Measurements from ENCODE around the gene NBEAL2.

Gene NBEAL2

DNA sequence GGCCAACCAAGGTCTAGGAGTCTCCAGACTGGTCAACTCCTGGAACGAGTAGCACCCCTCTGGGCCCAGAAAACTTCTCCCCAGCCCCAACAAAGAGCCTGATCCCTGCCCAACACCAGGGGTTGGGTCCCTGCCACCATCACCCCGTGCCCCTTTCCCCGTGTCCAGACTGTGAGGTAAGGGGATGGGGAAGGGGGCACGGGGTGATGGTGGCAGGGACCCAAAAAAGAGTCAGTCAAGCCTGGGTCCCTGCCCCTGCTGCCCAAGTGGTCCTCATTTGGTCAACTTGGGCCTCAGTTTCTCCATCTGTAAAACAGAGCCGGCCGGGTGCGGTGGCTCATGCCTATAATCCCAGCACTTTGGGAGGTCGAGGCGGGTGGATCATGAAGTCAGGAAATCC lies 1.1 kb upstream of the NBEAL2 start:
- H3K27me3 ChIP-seq (replicated peaks in 2 of 5; ENCODE audit: control insufficient read depth in 4 of 5, insufficient read depth in 5 of 5, low read length in 4 of 5): no peaks in the 10 kb centered on the region
- H3K4me1 ChIP-seq (ENCODE audit: control extremely low read depth in 1 of 4, control insufficient read depth in 4 of 4, insufficient read depth in 4 of 4, low read length in 3 of 4): peaks cover 22 to 82% (median 79%) of the 10 kb centered on the region in 4 experiments
- H3K36me3 ChIP-seq (ENCODE audit: control insufficient read depth in 4 of 4, insufficient read depth in 4 of 4, low read length in 3 of 4): peaks cover 0 to 4% (median 0%) of the 10 kb centered on the region in 4 experiments
- H3K4me3 ChIP-seq (ENCODE audit: control insufficient read depth in 1 of 7, extremely low read depth in 1 of 7, insufficient read depth in 4 of 7, low read depth in 2 of 7, low read length in 6 of 7): peak overlapping the region in 1 of 7 experiments; percentile 78
- ChIA-PET CTCF (interaction anchor here (2.4 to 6.5 kb wide), 3 partner anchors 9 to 50 kb away, joined by 5 to 42 read pairs (median 15); no protein-coding TSS in a partner anchor), POLR2A (no interaction called here)
- DNase-seq: no peak
- H3K9me3 ChIP-seq (ENCODE audit: control extremely low read depth in 1 of 5, control insufficient read depth in 4 of 5, insufficient read depth in 2 of 5, low read depth in 1 of 5, low read length in 4 of 5): no peaks in the 10 kb centered on the region
- 100% methylated on average over 6 of the region's 9 CpGs for WGBS (ENCODE audit: insufficient coverage)
- no peak overlapping the region for H3K27ac ChIP-seq (ENCODE audit: insufficient read depth in 1 of 2, low read depth in 1 of 2, low read length in 2 of 2, poor library complexity in 1 of 2, severe bottlenecking in 2 of 2)

GRCh38 chr3:46979958-46980497 lies 562 bp downstream of the NBEAL2 start:
- ChIA-PET POLR2A (interaction anchor here (0.8 to 1.0 kb wide), 4 partner anchors 24 to 52 kb away, joined by 3 to 4 read pairs (median 3); no protein-coding TSS in a partner anchor), CTCF (interaction anchor here (0.6 to 6.5 kb wide), 7 partner anchors 10 to 58 kb away, joined by 3 to 42 read pairs (median 3); no protein-coding TSS in a partner anchor)
- H3K27ac ChIP-seq (ENCODE audit: insufficient read depth in 1 of 2, low read depth in 1 of 2, low read length in 2 of 2, poor library complexity in 1 of 2, severe bottlenecking in 2 of 2): peak overlapping the region in 1 of 2 experiments; percentile 74
- peaks cover 0 to 8% (median 1%) of the 10 kb centered on the region in 4 experiments for H3K36me3 ChIP-seq (ENCODE audit: control insufficient read depth in 4 of 4, insufficient read depth in 4 of 4, low read length in 3 of 4)
- H3K4me1 ChIP-seq (ENCODE audit: control extremely low read depth in 1 of 4, control insufficient read depth in 4 of 4, insufficient read depth in 4 of 4, low read length in 3 of 4): peaks cover 12 to 81% (median 71%) of the 10 kb centered on the region in 4 experiments
- H3K9me3 ChIP-seq (ENCODE audit: control extremely low read depth in 1 of 5, control insufficient read depth in 4 of 5, insufficient read depth in 2 of 5, low read depth in 1 of 5, low read length in 4 of 5): no peaks in the 10 kb centered on the region
- DNase-seq: peak in 1 of 3 donors; percentile 49
- peak overlapping the region; percentile 74 to 87 (median 86) for H3K4me3 ChIP-seq (ENCODE audit: control insufficient read depth in 1 of 7, extremely low read depth in 1 of 7, insufficient read depth in 4 of 7, low read depth in 2 of 7, low read length in 6 of 7)
- no peaks in the 10 kb centered on the region for H3K27me3 ChIP-seq (replicated peaks in 2 of 5; ENCODE audit: control insufficient read depth in 4 of 5, insufficient read depth in 5 of 5, low read length in 4 of 5)
- under 1% methylated on average over 28 of the region's 40 CpGs for WGBS (ENCODE audit: insufficient coverage)

- Histone ChIP-seq H3K36me3 (ENCODE audit: control insufficient read depth in 4 of 4, insufficient read depth in 4 of 4, low read length in 3 of 4) (peaks cover 0 to 16% (median 1%) of the 10 kb centered on the region in 4 experiments), H3K4me3 (ENCODE audit: control insufficient read depth in 1 of 7, extremely low read depth in 1 of 7, insufficient read depth in 4 of 7, low read depth in 2 of 7, low read length in 6 of 7) (peak overlapping the region in 5 of 7 experiments; percentile 38 to 66 (median 57)), H3K9me3 (ENCODE audit: control extremely low read depth in 1 of 5, control insufficient read depth in 4 of 5, insufficient read depth in 2 of 5, low read depth in 1 of 5, low read length in 4 of 5) (no peaks in the 10 kb centered on the region), H3K4me1 (ENCODE audit: control extremely low read depth in 1 of 4, control insufficient read depth in 4 of 4, insufficient read depth in 4 of 4, low read length in 3 of 4) (peaks cover 10 to 90% (median 80%) of the 10 kb centered on the region in 4 experiments), H3K27me3 (replicated peaks in 2 of 5; ENCODE audit: control insufficient read depth in 4 of 5, insufficient read depth in 5 of 5, low read length in 4 of 5) (no peaks in the 10 kb centered on the region), H3K27ac (ENCODE audit: insufficient read depth in 1 of 2, low read depth in 1 of 2, low read length in 2 of 2, poor library complexity in 1 of 2, severe bottlenecking in 2 of 2) (peak overlapping the region in 1 of 2 experiments; percentile 54)
- ChIA-PET POLR2A (no interaction called here), CTCF (interaction anchor here (0.9 to 6.5 kb wide), 10 partner anchors 10 to 108 kb away, joined by 3 to 42 read pairs (median 4); no protein-coding TSS in a partner anchor)
- DNase-seq: no peak
- WGBS (ENCODE audit: insufficient coverage): 25% methylated on average over 3 of the region's 5 CpGs
These were observed 2.5 kb downstream of the NBEAL2 start for GRCh38 chr3:46981932-46982471.

GRCh38 chr3:46982546-46982945 lies 3.1 kb downstream of the NBEAL2 start:
- Histone ChIP-seq H3K36me3 (ENCODE audit: control insufficient read depth in 4 of 4, insufficient read depth in 4 of 4, low read length in 3 of 4) (peaks cover 0 to 16% (median 1%) of the 10 kb centered on the region in 4 experiments), H3K4me3 (ENCODE audit: control insufficient read depth in 1 of 7, extremely low read depth in 1 of 7, insufficient read depth in 4 of 7, low read depth in 2 of 7, low read length in 6 of 7) (peak overlapping the region in 1 of 7 experiments; percentile 66), H3K27ac (ENCODE audit: insufficient read depth in 1 of 2, low read depth in 1 of 2, low read length in 2 of 2, poor library complexity in 1 of 2, severe bottlenecking in 2 of 2) (no peak overlapping the region), H3K4me1 (ENCODE audit: control extremely low read depth in 1 of 4, control insufficient read depth in 4 of 4, insufficient read depth in 4 of 4, low read length in 3 of 4) (peaks cover 12 to 91% (median 81%) of the 10 kb centered on the region in 4 experiments), H3K9me3 (ENCODE audit: control extremely low read depth in 1 of 5, control insufficient read depth in 4 of 5, insufficient read depth in 2 of 5, low read depth in 1 of 5, low read length in 4 of 5) (no peaks in the 10 kb centered on the region), H3K27me3 (replicated peaks in 2 of 5; ENCODE audit: control insufficient read depth in 4 of 5, insufficient read depth in 5 of 5, low read length in 4 of 5) (no peaks in the 10 kb centered on the region)
- WGBS (ENCODE audit: insufficient coverage): 88% methylated on average over 2 of the region's 2 CpGs
- ChIA-PET POLR2A (no interaction called here), CTCF (interaction anchor here (1.1 to 6.5 kb wide), 8 partner anchors 9 to 108 kb away, joined by 3 to 42 read pairs (median 5); no protein-coding TSS in a partner anchor)
- no peak for DNase-seq

GRCh38 chr3:46984591-46985459 lies 5.4 kb downstream of the NBEAL2 start:
- Histone ChIP-seq H3K4me1 (ENCODE audit: control extremely low read depth in 1 of 4, control insufficient read depth in 4 of 4, insufficient read depth in 4 of 4, low read length in 3 of 4) (peaks cover 9 to 95% (median 86%) of the 10 kb centered on the region in 4 experiments), H3K9me3 (ENCODE audit: control extremely low read depth in 1 of 5, control insufficient read depth in 4 of 5, insufficient read depth in 2 of 5, low read depth in 1 of 5, low read length in 4 of 5) (no peaks in the 10 kb centered on the region), H3K36me3 (ENCODE audit: control insufficient read depth in 4 of 4, insufficient read depth in 4 of 4, low read length in 3 of 4) (peaks cover 0 to 30% (median 2%) of the 10 kb centered on the region in 4 experiments), H3K27ac (ENCODE audit: insufficient read depth in 1 of 2, low read depth in 1 of 2, low read length in 2 of 2, poor library complexity in 1 of 2, severe bottlenecking in 2 of 2) (no peak overlapping the region), H3K4me3 (ENCODE audit: control insufficient read depth in 1 of 7, extremely low read depth in 1 of 7, insufficient read depth in 4 of 7, low read depth in 2 of 7, low read length in 6 of 7) (no peak overlapping the region), H3K27me3 (replicated peaks in 2 of 5; ENCODE audit: control insufficient read depth in 4 of 5, insufficient read depth in 5 of 5, low read length in 4 of 5) (no peaks in the 10 kb centered on the region)
- ChIA-PET CTCF (interaction anchor here (0.7 to 2.8 kb wide), 7 partner anchors 11 to 54 kb away, joined by 3 to 7 read pairs (median 4); no protein-coding TSS in a partner anchor), POLR2A (no interaction called here)
- WGBS (ENCODE audit: insufficient coverage): 91% methylated on average over 7 of the region's 11 CpGs
- DNase-seq: no peak

DNA sequence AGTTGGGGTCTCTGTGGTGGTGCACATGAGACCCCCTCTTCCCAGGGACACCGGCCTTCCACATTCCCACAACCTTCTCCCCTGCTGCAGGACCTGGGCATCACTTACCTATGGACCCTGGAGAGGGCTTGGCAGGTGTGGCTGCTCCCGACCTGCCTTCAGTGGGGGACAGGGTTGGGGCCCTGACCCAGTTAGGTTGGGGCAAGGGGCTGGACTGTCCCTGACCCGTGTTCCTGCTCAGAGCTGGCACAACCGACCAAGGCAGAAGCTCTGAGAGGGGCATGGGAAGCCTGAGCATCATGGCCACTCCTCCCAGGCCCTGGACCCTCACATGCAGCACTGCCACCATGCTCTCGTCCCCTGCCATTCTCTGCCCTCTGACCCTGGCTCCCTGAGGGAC lies 6.1 kb downstream of the NBEAL2 start:
- POLR2A ChIA-PET: no interaction called here
- Histone ChIP-seq H3K4me3 (ENCODE audit: control insufficient read depth in 1 of 7, extremely low read depth in 1 of 7, insufficient read depth in 4 of 7, low read depth in 2 of 7, low read length in 6 of 7) (no peak overlapping the region), H3K4me1 (ENCODE audit: control extremely low read depth in 1 of 4, control insufficient read depth in 4 of 4, insufficient read depth in 4 of 4, low read length in 3 of 4) (peaks cover 7 to 95% (median 85%) of the 10 kb centered on the region in 4 experiments), H3K36me3 (ENCODE audit: control insufficient read depth in 4 of 4, insufficient read depth in 4 of 4, low read length in 3 of 4) (peaks cover 0 to 37% (median 4%) of the 10 kb centered on the region in 4 experiments), H3K9me3 (ENCODE audit: control extremely low read depth in 1 of 5, control insufficient read depth in 4 of 5, insufficient read depth in 2 of 5, low read depth in 1 of 5, low read length in 4 of 5) (no peaks in the 10 kb centered on the region), H3K27ac (ENCODE audit: insufficient read depth in 1 of 2, low read depth in 1 of 2, low read length in 2 of 2, poor library complexity in 1 of 2, severe bottlenecking in 2 of 2) (peak overlapping the region in 1 of 2 experiments; percentile 89), H3K27me3 (replicated peaks in 2 of 5; ENCODE audit: control insufficient read depth in 4 of 5, insufficient read depth in 5 of 5, low read length in 4 of 5) (no peaks in the 10 kb centered on the region)
- CTCF ChIA-PET: interaction anchor here (1.0 to 2.8 kb wide), 2 partner anchors 13 to 55 kb away, joined by 3 to 7 read pairs; no protein-coding TSS in a partner anchor
- DNase-seq: no peak
- WGBS (ENCODE audit: insufficient coverage): 84% methylated on average over 3 of the region's 5 CpGs

Measured in common myeloid progenitor, CD34-positive (primary cell).